ENCODE measurements around the gene COL15A1. TPM values are rescaled to one million over a fixed set of nuclear protein-coding genes. Genes with fewer than 3 reads are reported as not detected.

The COL15A1 gene
- total RNA-seq, 1 experiment from 2014 or later = 0.04 TPM

- ChIA-PET CTCF (no interaction called here), POLR2A (ENCODE audit: low non-redundant PET) (no interaction called here)
- H3K4me3 ChIP-seq (ENCODE audit: low read depth, low read length, poor library complexity, severe bottlenecking) = no peak overlapping the region
- H3K9me3 ChIP-seq (ENCODE audit: low read depth, low read length, poor library complexity, severe bottlenecking) = no peaks in the 10 kb centered on the region
- DNase-seq (ENCODE audit: low spot score) = no peak
- no peaks in the 10 kb centered on the region for H3K36me3 ChIP-seq (ENCODE audit: insufficient read depth, low read length, poor library complexity, severe bottlenecking)
- intact Hi-C loops (cut with micrococcal nuclease; ENCODE audit: unreplicated experiment) = no loop called here
- no peaks in the 10 kb centered on the region for H3K4me1 ChIP-seq (ENCODE audit: insufficient read depth, low read length, poor library complexity, severe bottlenecking)
- H3K27ac ChIP-seq (ENCODE audit: low read depth, low read length, poor library complexity, severe bottlenecking) = no peak overlapping the region
- BruUV-seq (replicated peaks) = no TSS peak
- H3K27me3 ChIP-seq (replicated peaks; ENCODE audit: insufficient read depth, low read depth, low read length, poor library complexity) = peaks cover 20% of the 10 kb centered on the region
- TF ChIP-seq EZH2 (IDR thresholded peaks at IDR 0.05; ENCODE audit: borderline replicate concordance, low read depth, low read length, poor library complexity, severe bottlenecking) = no peak
Observed at GRCh38 chr9:98950262-98950661, 6.6 kb downstream of the COL15A1 start.

GRCh38 chr9:98951967-98952366 lies 8.3 kb downstream of the COL15A1 start:
- no TSS peak for BruUV-seq (replicated peaks)
- ChIA-PET CTCF (no interaction called here), POLR2A (ENCODE audit: low non-redundant PET) (no interaction called here)
- intact Hi-C loops (cut with micrococcal nuclease; ENCODE audit: unreplicated experiment) = no loop called here
- Histone ChIP-seq H3K36me3 (ENCODE audit: insufficient read depth, low read length, poor library complexity, severe bottlenecking) (no peaks in the 10 kb centered on the region), H3K9me3 (ENCODE audit: low read depth, low read length, poor library complexity, severe bottlenecking) (no peaks in the 10 kb centered on the region), H3K27ac (ENCODE audit: low read depth, low read length, poor library complexity, severe bottlenecking) (no peak overlapping the region), H3K4me3 (ENCODE audit: low read depth, low read length, poor library complexity, severe bottlenecking) (no peak overlapping the region), H3K27me3 (replicated peaks; ENCODE audit: insufficient read depth, low read depth, low read length, poor library complexity) (peaks cover 3% of the 10 kb centered on the region), H3K4me1 (ENCODE audit: insufficient read depth, low read length, poor library complexity, severe bottlenecking) (no peaks in the 10 kb centered on the region)
- no peak for TF ChIP-seq EZH2 (IDR thresholded peaks at IDR 0.05; ENCODE audit: borderline replicate concordance, low read depth, low read length, poor library complexity, severe bottlenecking)
- no peak for TF ChIP-seq CTCF (conservative IDR thresholded peaks at IDR 0.05; ENCODE audit: low read depth, low read length)
- no peak for DNase-seq (ENCODE audit: low spot score)

GRCh38 chr9:98953581-98954243 lies 10.0 kb downstream of the COL15A1 start:
- H3K4me3 ChIP-seq (ENCODE audit: low read depth, low read length, poor library complexity, severe bottlenecking) = no peak overlapping the region
- H3K4me1 ChIP-seq (ENCODE audit: insufficient read depth, low read length, poor library complexity, severe bottlenecking) = no peaks in the 10 kb centered on the region
- no peak overlapping the region for H3K27ac ChIP-seq (ENCODE audit: low read depth, low read length, poor library complexity, severe bottlenecking)
- DNase-seq (ENCODE audit: low spot score) = no peak
- H3K36me3 ChIP-seq (ENCODE audit: insufficient read depth, low read length, poor library complexity, severe bottlenecking) = no peaks in the 10 kb centered on the region
- intact Hi-C loops (cut with micrococcal nuclease; ENCODE audit: unreplicated experiment) = no loop called here
- TF ChIP-seq CTCF (conservative IDR thresholded peaks at IDR 0.05; ENCODE audit: low read depth, low read length) (no peak), EZH2 (IDR thresholded peaks at IDR 0.05; ENCODE audit: borderline replicate concordance, low read depth, low read length, poor library complexity, severe bottlenecking) (no peak)
- ChIA-PET CTCF (no interaction called here), POLR2A (ENCODE audit: low non-redundant PET) (no interaction called here)
- no peaks in the 10 kb centered on the region for H3K9me3 ChIP-seq (ENCODE audit: low read depth, low read length, poor library complexity, severe bottlenecking)
- H3K27me3 ChIP-seq (replicated peaks; ENCODE audit: insufficient read depth, low read depth, low read length, poor library complexity) = no peaks in the 10 kb centered on the region
- BruUV-seq (replicated peaks) = no TSS peak

GRCh38 chr9:98954244-98954610 lies 10.5 kb downstream of the COL15A1 start:
- H3K4me3 ChIP-seq (ENCODE audit: low read depth, low read length, poor library complexity, severe bottlenecking) = no peak overlapping the region
- TF ChIP-seq EZH2 (IDR thresholded peaks at IDR 0.05; ENCODE audit: borderline replicate concordance, low read depth, low read length, poor library complexity, severe bottlenecking) (no peak), CTCF (conservative IDR thresholded peaks at IDR 0.05; ENCODE audit: low read depth, low read length) (no peak)
- intact Hi-C loops (cut with micrococcal nuclease; ENCODE audit: unreplicated experiment) = no loop called here
- BruUV-seq (replicated peaks) = no TSS peak
- ChIA-PET POLR2A (ENCODE audit: low non-redundant PET) (no interaction called here), CTCF (no interaction called here)
- no peak for DNase-seq (ENCODE audit: low spot score)
- H3K9me3 ChIP-seq (ENCODE audit: low read depth, low read length, poor library complexity, severe bottlenecking) = no peaks in the 10 kb centered on the region
- H3K36me3 ChIP-seq (ENCODE audit: insufficient read depth, low read length, poor library complexity, severe bottlenecking) = no peaks in the 10 kb centered on the region
- H3K27me3 ChIP-seq (replicated peaks; ENCODE audit: insufficient read depth, low read depth, low read length, poor library complexity) = no peaks in the 10 kb centered on the region
- no peaks in the 10 kb centered on the region for H3K4me1 ChIP-seq (ENCODE audit: insufficient read depth, low read length, poor library complexity, severe bottlenecking)
- no peak overlapping the region for H3K27ac ChIP-seq (ENCODE audit: low read depth, low read length, poor library complexity, severe bottlenecking)

Data from A673 (cell line).